Measurements from ENCODE around the gene PAM.

DNA sequence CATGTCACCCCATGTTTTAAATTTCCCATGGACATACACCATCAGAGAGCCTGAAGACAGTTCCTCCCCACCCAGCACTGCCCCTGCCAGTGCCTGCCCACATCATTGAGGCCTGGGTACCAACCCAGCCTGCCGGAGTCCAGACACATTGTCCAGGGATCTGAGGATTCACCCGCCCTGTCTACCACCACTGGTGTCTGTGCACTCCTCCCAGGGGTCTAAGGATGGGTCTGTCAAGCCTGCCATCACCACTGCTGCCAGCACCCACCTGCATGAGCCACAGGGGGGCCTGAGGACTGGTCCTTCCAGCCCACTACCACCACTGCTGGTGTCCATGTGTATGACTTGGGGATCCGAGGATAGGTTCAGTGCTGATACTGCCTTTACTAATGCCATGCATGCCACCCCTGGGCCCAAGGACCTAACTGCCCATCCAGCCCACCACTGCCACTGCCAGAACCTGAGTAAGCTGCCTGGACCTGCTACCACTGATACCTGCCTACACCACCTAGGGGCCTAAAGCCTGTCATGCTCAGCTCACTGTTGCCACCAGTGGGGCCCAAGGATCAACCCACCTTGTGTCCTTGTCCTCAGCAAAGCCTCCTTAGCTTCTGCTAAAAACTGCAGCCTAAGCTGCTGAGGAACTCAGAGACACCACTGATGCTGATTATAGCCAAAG is 227.0 kb downstream of the PAM start:
- TF ChIP-seq GATA2 (IDR thresholded peaks at IDR 0.05; ENCODE audit: low read depth, low read length) (no peak), GATA3 (IDR thresholded peaks at IDR 0.05; ENCODE audit: low read depth, low read length) (no peak)
